Tibial artery (tissue), 4 donors: ENCODE results near the gene HAPLN2.

ENCODE experiments used
- DNase-seq, 2 donors: peaks; one replicate each; pipeline ENCODE4 v3.0.0-alpha.2; 2019
- H3K27ac ChIP-seq, 2 donors: fragments of 200-600 bp; sonication (generic) in 1 of 2; 1 replicate in 1 of 2; 2 replicates in 1 of 2; pipeline ENCODE4 v1.5.1; 2018 to 2019; ENCODE audit warnings: mild to moderate bottlenecking in 1 of 2
- H3K27me3 ChIP-seq, 2 donors: fragments of 200-600 bp; sonication (generic) in 1 of 2; one replicate each; pipeline versions ENCODE4 v1.5.1 to v1.6.0; 2016 to 2019
- H3K36me3 ChIP-seq, 3 donors: fragments of 200-600 bp; sonication (generic) in 2 of 3; one replicate each; pipeline ENCODE4 v1.5.1; 2016 to 2019; ENCODE audit warnings: mild to moderate bottlenecking in 2 of 3
- H3K4me1 ChIP-seq, 4 donors: fragments of 200-600 bp; sonication (generic) in 2 of 4; 1 replicate in 3 of 4; 2 replicates in 1 of 4; pipeline ENCODE4 v1.5.1; 2016 to 2019
- H3K4me3 ChIP-seq, 2 donors: fragments of 200-600 bp; sonication (generic) in 1 of 2; 1 replicate in 1 of 2; 2 replicates in 1 of 2; pipeline ENCODE4 v1.5.1; 2018 to 2019; ENCODE audit warnings: mild to moderate bottlenecking in 2 of 2
- H3K9me3 ChIP-seq, 3 donors: fragments of 200-600 bp; sonication (generic) in 1 of 3; one replicate each; pipeline ENCODE4 v1.5.1; 2016 to 2019
- CTCF ChIP-seq, 2 experiments: fragments of 200-600 bp in 1 of 2; fragments of 450-650 bp in 1 of 2; IDR thresholded peaks; one replicate each; pipeline ENCODE4 v1.5.1; 2017 to 2019; ENCODE audit warnings: antibody characterized with exemption in 2 of 2, mild to moderate bottlenecking in 1 of 2, moderate library complexity in 1 of 2
- intact Hi-C: fragments of 100-400 bp; cut with DNase I; formaldehyde crosslinking; loops from one replicate; pipeline ENCODE4 v1.15.0; 2023; ENCODE audit warnings: low total_unique reads

Gene HAPLN2

GRCh38 chr1:156592910-156593660, 26.1 kb upstream of the HAPLN2 start:
- H3K27ac ChIP-seq: peak overlapping the region in 1 of 2 donors; percentile 88
- peaks cover 11 to 55% (median 33%) of the 10 kb centered on the region in 3 donors for H3K36me3 ChIP-seq
- intact Hi-C loops: loop anchor here (5.0 kb wide), 1 partner anchor 96 kb away; no protein-coding TSS in a partner anchor
- peaks cover 0 to 19% (median 12%) of the 10 kb centered on the region in 4 donors for H3K4me1 ChIP-seq
- no peak overlapping the region for H3K4me3 ChIP-seq
- TF ChIP-seq CTCF (IDR thresholded peaks at IDR 0.05): no peak
- H3K9me3 ChIP-seq: no peaks in the 10 kb centered on the region
- no peak for DNase-seq
- no peaks in the 10 kb centered on the region for H3K27me3 ChIP-seq

GRCh38 chr1:156593661-156593989, 25.6 kb upstream of the HAPLN2 start:
- Histone ChIP-seq H3K27me3 (no peaks in the 10 kb centered on the region), H3K36me3 (peaks cover 11 to 60% (median 38%) of the 10 kb centered on the region in 3 donors), H3K27ac (no peak overlapping the region), H3K4me3 (no peak overlapping the region), H3K9me3 (no peaks in the 10 kb centered on the region), H3K4me1 (peaks cover 0 to 19% (median 12%) of the 10 kb centered on the region in 4 donors)
- DNase-seq: no peak
- intact Hi-C loops: loop anchor here (5.0 kb wide), 1 partner anchor 96 kb away; no protein-coding TSS in a partner anchor
- TF ChIP-seq CTCF (IDR thresholded peaks at IDR 0.05): no peak

- H3K9me3 ChIP-seq: no peaks in the 10 kb centered on the region
- no peaks in the 10 kb centered on the region for H3K27me3 ChIP-seq
- no peak overlapping the region for H3K27ac ChIP-seq
- intact Hi-C loops: loop anchor here (5.0 kb wide), 1 partner anchor 97 kb away; no protein-coding TSS in a partner anchor
- peaks cover 0 to 19% (median 12%) of the 10 kb centered on the region in 4 donors for H3K4me1 ChIP-seq
- no peak for TF ChIP-seq CTCF (IDR thresholded peaks at IDR 0.05)
- H3K36me3 ChIP-seq: peaks cover 11 to 65% (median 40%) of the 10 kb centered on the region in 3 donors
- H3K4me3 ChIP-seq: no peak overlapping the region
- DNase-seq: no peak
Measured at GRCh38 chr1:156594190-156594589, 25.0 kb upstream of the HAPLN2 start.

- no peak for TF ChIP-seq CTCF (IDR thresholded peaks at IDR 0.05)
- H3K4me3 ChIP-seq: no peak overlapping the region
- no peaks in the 10 kb centered on the region for H3K9me3 ChIP-seq
- DNase-seq: no peak
- H3K4me1 ChIP-seq: peaks cover 0 to 19% (median 12%) of the 10 kb centered on the region in 4 donors
- intact Hi-C loops: no loop called here
- peaks cover 11 to 65% (median 40%) of the 10 kb centered on the region in 3 donors for H3K36me3 ChIP-seq
- no peak overlapping the region for H3K27ac ChIP-seq
- no peaks in the 10 kb centered on the region for H3K27me3 ChIP-seq
Measured at GRCh38 chr1:156595016-156595415, 24.2 kb upstream of the HAPLN2 start.

- Histone ChIP-seq H3K4me1 (peaks cover 0 to 23% (median 19%) of the 10 kb centered on the region in 4 donors), H3K4me3 (no peak overlapping the region), H3K9me3 (no peaks in the 10 kb centered on the region), H3K27me3 (no peaks in the 10 kb centered on the region), H3K36me3 (peaks cover 11 to 65% (median 40%) of the 10 kb centered on the region in 3 donors), H3K27ac (no peak overlapping the region)
- no peak for TF ChIP-seq CTCF (IDR thresholded peaks at IDR 0.05)
- intact Hi-C loops: no loop called here
- no peak for DNase-seq
Measured at GRCh38 chr1:156596426-156596825, 22.8 kb upstream of the HAPLN2 start.
